ENCODE measurements around the gene STXBP1. TPM values are rescaled to one million over a fixed set of nuclear protein-coding genes. Genes with fewer than 3 reads are reported as not detected.

Gene STXBP1
- total and polyA plus RNA-seq, 7 experiments from 2014 or later: 3.0 to 17.8 (median 13.5) TPM

GRCh38 chr9:127712371-127712770 lies 100.3 kb downstream of the STXBP1 start:
- Mint-ChIP-seq H3K4me3 (peak overlapping the region in 4 of 10 donors; percentile 14 to 66 (median 36)), H3K27me3 (no peaks in the 10 kb centered on the region), H3K36me3 (peaks cover 0 to 7% (median 0%) of the 10 kb centered on the region in 5 donors), H3K4me1 (peaks cover 19 to 42% (median 26%) of the 10 kb centered on the region in 7 donors), H3K27ac (peak overlapping the region in 1 of 9 donors; percentile 9), H3K9me3 (peaks cover 0 to 2% (median 0%) of the 10 kb centered on the region in 11 donors)
- Histone ChIP-seq H3K9me3 (ENCODE audit: control insufficient read depth in 2 of 3, low read length in 3 of 3) (peaks cover 0 to 4% (median 0%) of the 10 kb centered on the region in 3 experiments), H3K4me1 (ENCODE audit: control insufficient read depth in 2 of 2, insufficient read depth in 2 of 2, low read length in 2 of 2) (peaks cover 14 to 20% of the 10 kb centered on the region in 2 donors), H3K36me3 (ENCODE audit: control insufficient read depth in 2 of 3, insufficient read depth in 3 of 3, low read length in 3 of 3) (peaks cover 0 to 5% (median 0%) of the 10 kb centered on the region in 3 experiments), H3K27ac (ENCODE audit: low read depth, low read length) (no peak overlapping the region), H3K27me3 (ENCODE audit: control insufficient read depth in 2 of 2, insufficient read depth in 2 of 2, low read length in 2 of 2) (no peaks in the 10 kb centered on the region), H3K4me3 (ENCODE audit: low read length) (no peak overlapping the region)
- ATAC-seq (no peak), DNase-seq (no peak)
- intact Hi-C loops (cut with micrococcal nuclease): no loop called here
- CTCF ChIA-PET: no interaction called here
- POLR2A ChIA-PET: no interaction called here

GRCh38 chr9:127712867-127713266 lies 100.8 kb downstream of the STXBP1 start:
- no peak for DNase-seq
- Histone ChIP-seq H3K27ac (ENCODE audit: low read depth, low read length) (no peak overlapping the region), H3K36me3 (ENCODE audit: control insufficient read depth in 2 of 3, insufficient read depth in 3 of 3, low read length in 3 of 3) (peaks cover 0 to 5% (median 0%) of the 10 kb centered on the region in 3 experiments), H3K4me3 (ENCODE audit: low read length) (no peak overlapping the region), H3K4me1 (ENCODE audit: control insufficient read depth in 2 of 2, insufficient read depth in 2 of 2, low read length in 2 of 2) (peaks cover 14 to 16% of the 10 kb centered on the region in 2 donors), H3K27me3 (ENCODE audit: control insufficient read depth in 2 of 2, insufficient read depth in 2 of 2, low read length in 2 of 2) (no peaks in the 10 kb centered on the region), H3K9me3 (ENCODE audit: control insufficient read depth in 2 of 3, low read length in 3 of 3) (peaks cover 0 to 4% (median 0%) of the 10 kb centered on the region in 3 experiments)
- peak overlapping the region in 3 of 10 donors; percentile 14 to 66 (median 21) for H3K4me3 Mint-ChIP-seq
- H3K36me3 Mint-ChIP-seq: peaks cover 0 to 7% (median 0%) of the 10 kb centered on the region in 5 donors
- POLR2A ChIA-PET: no interaction called here
- no peak overlapping the region for H3K27ac Mint-ChIP-seq
- peaks cover 19 to 37% (median 22%) of the 10 kb centered on the region in 7 donors for H3K4me1 Mint-ChIP-seq
- peaks cover 0 to 2% (median 0%) of the 10 kb centered on the region in 11 donors for H3K9me3 Mint-ChIP-seq
- H3K27me3 Mint-ChIP-seq: no peaks in the 10 kb centered on the region
- CTCF ChIA-PET: no interaction called here
- intact Hi-C loops (cut with micrococcal nuclease): no loop called here
- no peak for ATAC-seq

- Mint-ChIP-seq H3K9me3 (no peaks in the 10 kb centered on the region), H3K27me3 (no peaks in the 10 kb centered on the region), H3K36me3 (peaks cover 0 to 1% (median 0%) of the 10 kb centered on the region in 5 donors), H3K4me3 (peak overlapping the region; percentile 61 to 99 (median 84)), H3K4me1 (peaks cover 19 to 39% (median 22%) of the 10 kb centered on the region in 7 donors), H3K27ac (peak overlapping the region in 6 of 9 donors; percentile 38 to 98 (median 68))
- no peak for DNase-seq
- Histone ChIP-seq H3K4me3 (ENCODE audit: low read length) (no peak overlapping the region), H3K27ac (ENCODE audit: low read depth, low read length) (no peak overlapping the region), H3K9me3 (ENCODE audit: control insufficient read depth in 2 of 3, low read length in 3 of 3) (no peaks in the 10 kb centered on the region), H3K27me3 (ENCODE audit: control insufficient read depth in 2 of 2, insufficient read depth in 2 of 2, low read length in 2 of 2) (no peaks in the 10 kb centered on the region), H3K36me3 (ENCODE audit: control insufficient read depth in 2 of 3, insufficient read depth in 3 of 3, low read length in 3 of 3) (peaks cover 0 to 5% (median 0%) of the 10 kb centered on the region in 3 experiments), H3K4me1 (ENCODE audit: control insufficient read depth in 2 of 2, insufficient read depth in 2 of 2, low read length in 2 of 2) (peaks cover 17 to 21% of the 10 kb centered on the region in 2 donors)
- POLR2A ChIA-PET: interaction anchor here (1.2 to 1.9 kb wide), 2 partner anchors 21 to 101 kb away, joined by 4 to 6 read pairs; partner anchors contain the start of gene TOR2A
- no peak for ATAC-seq
- CTCF ChIA-PET: interaction anchor here (2.2 kb wide), 1 partner anchor 21 kb away, joined by 11 read pairs; the partner anchor contains the start of gene TOR2A
- intact Hi-C loops (cut with micrococcal nuclease): loop anchor here in 1 of 2 donors (2.0 kb wide), 1 partner anchor 15 kb away; no protein-coding TSS in a partner anchor
Measured at GRCh38 chr9:127714020-127714750, 102.1 kb downstream of the STXBP1 start.

- Mint-ChIP-seq H3K4me3 (peak overlapping the region; percentile 93 to 100 (median 98)), H3K9me3 (no peaks in the 10 kb centered on the region), H3K4me1 (peaks cover 26 to 46% (median 29%) of the 10 kb centered on the region in 7 donors), H3K27ac (peak overlapping the region; percentile 86 to 99 (median 97)), H3K36me3 (no peaks in the 10 kb centered on the region), H3K27me3 (no peaks in the 10 kb centered on the region)
- Histone ChIP-seq H3K27ac (ENCODE audit: low read depth, low read length) (peak overlapping the region; percentile 89), H3K4me1 (ENCODE audit: control insufficient read depth in 2 of 2, insufficient read depth in 2 of 2, low read length in 2 of 2) (peaks cover 25 to 29% of the 10 kb centered on the region in 2 donors), H3K9me3 (ENCODE audit: control insufficient read depth in 2 of 3, low read length in 3 of 3) (no peaks in the 10 kb centered on the region), H3K4me3 (ENCODE audit: low read length) (peak overlapping the region; percentile 85), H3K27me3 (ENCODE audit: control insufficient read depth in 2 of 2, insufficient read depth in 2 of 2, low read length in 2 of 2) (no peaks in the 10 kb centered on the region), H3K36me3 (ENCODE audit: control insufficient read depth in 2 of 3, insufficient read depth in 3 of 3, low read length in 3 of 3) (peaks cover 0 to 5% (median 0%) of the 10 kb centered on the region in 3 experiments)
- ChIA-PET POLR2A (interaction anchor here (0.8 to 1.9 kb wide), 7 partner anchors 12 to 201 kb away, joined by 3 to 10 read pairs (median 4); partner anchors contain the start of genes ST6GALNAC4 and TOR2A), CTCF (interaction anchor here (2.2 kb wide), 1 partner anchor 20 kb away, joined by 11 read pairs; the partner anchor contains the start of gene TOR2A)
- peak in 1 of 9 donors; percentile 54 for DNase-seq
- intact Hi-C loops (cut with micrococcal nuclease): loop anchor here (1.0 to 5.0 kb wide), 12 partner anchors 16 to 413 kb away; partner anchors contain the start of genes LRSAM1 (in 2 of the 2), RPL12 (in 2 of the 2), STXBP1 (in 2 of the 2) and TOR2A (in 2 of the 2)
- peak; percentile 1 for ATAC-seq
Measured at GRCh38 chr9:127714951-127715469, 102.9 kb downstream of the STXBP1 start.

GRCh38 chr9:127715470-127716337 lies 103.6 kb downstream of the STXBP1 start, which contains the start of the genes PTRH1 and TTC16:
TSS of gene PTRH1 (minus strand) at chr9:127715663. CDS start at chr9:127715639, 24 bp downstream.
TSS of gene TTC16 (plus strand) at chr9:127716079. CDS start at chr9:127716146, 67 bp downstream.
- Histone ChIP-seq H3K27me3 (ENCODE audit: control insufficient read depth in 2 of 2, insufficient read depth in 2 of 2, low read length in 2 of 2) (no peaks in the 10 kb centered on the region), H3K27ac (ENCODE audit: low read depth, low read length) (peak within 1 kb of the TSS; percentile 89), H3K9me3 (ENCODE audit: control insufficient read depth in 2 of 3, low read length in 3 of 3) (no peaks in the 10 kb centered on the region), H3K4me3 (ENCODE audit: low read length) (peak within 1 kb of the TSS; percentile 85), H3K36me3 (ENCODE audit: control insufficient read depth in 2 of 3, insufficient read depth in 3 of 3, low read length in 3 of 3) (peaks cover 0 to 5% (median 0%) of the 10 kb centered on the region in 3 experiments), H3K4me1 (ENCODE audit: control insufficient read depth in 2 of 2, insufficient read depth in 2 of 2, low read length in 2 of 2) (peaks cover 31 to 32% of the 10 kb centered on the region in 2 donors)
- no peaks in the 10 kb centered on the region for H3K9me3 Mint-ChIP-seq
- DNase-seq: peak; percentile 91 to 98 (median 96)
- peak within 1 kb of the TSS; percentile 86 to 99 (median 97) for H3K27ac Mint-ChIP-seq
- peaks cover 29 to 47% (median 30%) of the 10 kb centered on the region in 7 donors for H3K4me1 Mint-ChIP-seq
- no peaks in the 10 kb centered on the region for H3K27me3 Mint-ChIP-seq
- peak; percentile 96 for ATAC-seq
- peak within 1 kb of the TSS; percentile 93 to 100 (median 98) for H3K4me3 Mint-ChIP-seq
- POLR2A ChIA-PET: interaction anchor here (0.8 to 1.9 kb wide), 11 partner anchors 11 to 208 kb away, joined by 3 to 10 read pairs (median 4); partner anchors contain the start of genes CDK9, ST6GALNAC4 and TOR2A
- intact Hi-C loops (cut with micrococcal nuclease): loop anchor here (1.0 to 5.0 kb wide), 12 partner anchors 16 to 413 kb away; partner anchors contain the start of genes LRSAM1 (in 2 of the 2), RPL12 (in 2 of the 2), STXBP1 (in 2 of the 2) and TOR2A (in 2 of the 2)
- CTCF ChIA-PET: interaction anchor here (2.2 kb wide), 1 partner anchor 19 kb away, joined by 11 read pairs; the partner anchor contains the start of gene TOR2A
- H3K36me3 Mint-ChIP-seq: no peaks in the 10 kb centered on the region
